D721Med (cell line): ENCODE data around the gene GLE1.

Source experiments
- DNase-seq: peaks from one replicate; pipeline ENCODE4 v3.0.0; 2011; ENCODE audit warnings: low spot score; ENCODE audit not compliant: insufficient read length
- FAIRE-seq: peaks from 2 replicates; lab custom pipeline; 2011; peaks lifted over from hg19 to GRCh38; lab: Jason Lieb, UNC
- CTCF ChIP-seq: IDR thresholded peaks from 2 replicates; pipeline ENCODE4 v1.5.1; 2012; ENCODE audit warnings: mild to moderate bottlenecking, control low read depth; ENCODE audit not compliant: insufficient read depth; ENCODE audit errors: missing control alignments

GLE1 gene

GRCh38 chr9:128469070-128469469 lies 35.4 kb upstream of the GLE1 start:
- FAIRE-seq, result no peak
- no peak for DNase-seq
- TF ChIP-seq CTCF, result no peak

- DNase-seq (no peak), FAIRE-seq (no peak)
- TF ChIP-seq CTCF, result no peak
Observed at GRCh38 chr9:128470560-128470959, 34.0 kb upstream of the GLE1 start.

GRCh38 chr9:128473104-128473503 lies 31.4 kb upstream of the GLE1 start:
- FAIRE-seq (no peak), DNase-seq (no peak)
- no peak for TF ChIP-seq CTCF

DNA sequence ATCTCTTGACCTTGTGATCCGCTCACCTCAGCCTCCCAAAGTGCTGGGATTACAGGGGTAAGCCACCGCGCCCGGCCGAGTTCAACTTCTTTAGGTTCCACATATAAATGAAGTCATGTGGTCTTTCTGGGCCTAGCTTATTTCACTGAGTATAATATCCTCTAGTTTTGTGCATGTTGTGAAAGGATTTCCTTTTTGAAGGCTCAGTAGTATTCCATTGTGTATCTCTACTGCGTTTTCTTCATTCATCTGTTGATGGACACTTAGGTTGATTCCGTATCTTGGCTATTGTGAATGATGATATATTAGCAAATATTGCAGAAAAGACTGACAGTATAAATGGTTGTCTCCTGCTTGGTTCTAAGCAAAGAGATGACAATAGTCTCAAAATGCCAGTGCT lies 28.7 kb upstream of the GLE1 start:
- TF ChIP-seq CTCF, result no peak
- DNase-seq (no peak), FAIRE-seq (no peak)

- no peak for TF ChIP-seq CTCF
- no peak for FAIRE-seq
- no peak for DNase-seq
Observed at GRCh38 chr9:128479262-128479661, 25.3 kb upstream of the GLE1 start.

GRCh38 chr9:128481561-128481960 lies 23.0 kb upstream of the GLE1 start:
- no peak for TF ChIP-seq CTCF
- no peak for FAIRE-seq
- no peak for DNase-seq

GRCh38 chr9:128482186-128482585 lies 22.3 kb upstream of the GLE1 start:
- no peak for TF ChIP-seq CTCF
- DNase-seq, result no peak
- FAIRE-seq, result no peak
